ENCODE data around the gene DOCK3.

Gene DOCK3

DNA sequence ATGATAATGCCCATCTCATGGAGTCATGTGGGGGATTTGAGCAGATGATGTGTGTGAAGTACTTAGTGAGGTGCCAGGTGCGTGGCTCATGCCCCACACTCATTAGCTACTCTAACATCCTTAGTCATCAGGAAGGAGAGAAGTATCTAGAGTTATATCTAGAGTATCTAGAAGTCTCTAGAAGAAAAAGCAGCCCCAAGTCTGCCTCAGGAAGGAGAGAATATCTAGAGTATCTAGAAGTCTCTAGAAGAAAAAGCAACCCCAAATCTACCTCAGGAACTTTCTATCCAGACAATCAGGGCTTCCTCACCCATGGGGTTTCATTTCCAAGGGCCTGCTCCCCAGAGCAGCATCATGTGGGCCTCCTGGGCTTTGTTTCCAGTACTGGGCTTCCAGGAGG, 24.7 kb upstream of the DOCK3 start:
- no peak for DNase-seq (ENCODE audit: low read depth)
- no peak overlapping the region for H3K4me3 ChIP-seq (ENCODE audit: control insufficient read depth, low read depth, low read length)
- TF ChIP-seq CTCF (IDR thresholded peaks at IDR 0.05; ENCODE audit: control insufficient read depth, insufficient read depth, low read depth, low read length, missing control alignments), result no peak

GRCh38 chr3:50651445-50651844, 23.3 kb upstream of the DOCK3 start:
- no peak overlapping the region for H3K4me3 ChIP-seq (ENCODE audit: control insufficient read depth, low read depth, low read length)
- no peak for DNase-seq (ENCODE audit: low read depth)
- TF ChIP-seq CTCF (IDR thresholded peaks at IDR 0.05; ENCODE audit: control insufficient read depth, insufficient read depth, low read depth, low read length, missing control alignments), result no peak

DNA sequence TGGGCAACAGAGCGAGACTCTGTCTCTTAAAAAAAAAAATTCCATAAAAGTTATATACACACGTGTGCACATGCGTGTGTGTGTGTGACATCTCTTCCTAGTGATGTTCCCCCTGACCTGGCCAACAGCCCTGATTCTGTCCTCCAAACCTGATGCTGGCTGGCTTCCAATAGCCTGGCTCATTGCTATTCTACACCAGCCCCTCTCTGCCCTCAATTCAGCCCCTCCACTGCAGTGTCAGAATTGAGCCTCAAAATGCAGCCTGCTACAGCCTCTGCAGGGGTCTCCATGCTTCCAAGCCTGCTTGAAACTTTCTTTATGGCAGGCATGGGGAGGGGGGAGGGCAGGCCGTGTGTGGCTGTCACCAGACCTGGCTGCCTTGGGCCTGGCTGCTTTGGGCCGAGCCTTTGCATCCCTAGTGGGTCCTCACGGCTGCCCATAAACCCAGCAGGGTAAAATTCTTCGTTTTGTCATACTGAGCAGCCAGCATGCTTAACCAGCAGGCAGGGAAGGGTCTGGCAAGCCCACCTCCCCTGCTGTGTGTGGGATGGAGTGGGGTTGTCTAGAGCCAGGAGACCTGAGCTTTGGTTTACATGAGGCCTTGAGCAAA, 22.7 kb upstream of the DOCK3 start:
- DNase-seq (ENCODE audit: low read depth), result no peak
- no peak for TF ChIP-seq CTCF (IDR thresholded peaks at IDR 0.05; ENCODE audit: control insufficient read depth, insufficient read depth, low read depth, low read length, missing control alignments)
- no peak overlapping the region for H3K4me3 ChIP-seq (ENCODE audit: control insufficient read depth, low read depth, low read length)

DNA sequence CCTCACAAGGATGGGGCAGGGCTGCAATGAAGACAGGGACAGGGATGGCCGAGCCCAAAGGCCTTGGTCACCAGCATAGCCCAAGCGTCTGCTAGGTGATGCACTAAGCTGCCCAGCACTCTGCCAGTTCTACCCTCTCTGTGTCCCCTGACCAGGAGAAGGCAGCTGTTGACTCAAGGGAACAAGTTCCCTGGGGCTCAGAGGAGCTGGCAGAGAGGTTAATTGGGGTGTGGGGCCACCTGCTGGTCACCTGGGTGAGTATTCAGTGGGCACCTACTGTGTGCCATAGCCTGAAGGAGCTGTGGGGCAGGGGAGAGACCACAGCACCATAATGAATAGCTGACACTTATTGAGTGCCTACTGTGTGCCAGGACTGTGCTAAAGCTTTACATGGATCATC, 22.0 kb upstream of the DOCK3 start:
- no peak overlapping the region for H3K4me3 ChIP-seq (ENCODE audit: control insufficient read depth, low read depth, low read length)
- DNase-seq (ENCODE audit: low read depth), result no peak
- TF ChIP-seq CTCF (IDR thresholded peaks at IDR 0.05; ENCODE audit: control insufficient read depth, insufficient read depth, low read depth, low read length, missing control alignments), result peak; percentile 35

DNA sequence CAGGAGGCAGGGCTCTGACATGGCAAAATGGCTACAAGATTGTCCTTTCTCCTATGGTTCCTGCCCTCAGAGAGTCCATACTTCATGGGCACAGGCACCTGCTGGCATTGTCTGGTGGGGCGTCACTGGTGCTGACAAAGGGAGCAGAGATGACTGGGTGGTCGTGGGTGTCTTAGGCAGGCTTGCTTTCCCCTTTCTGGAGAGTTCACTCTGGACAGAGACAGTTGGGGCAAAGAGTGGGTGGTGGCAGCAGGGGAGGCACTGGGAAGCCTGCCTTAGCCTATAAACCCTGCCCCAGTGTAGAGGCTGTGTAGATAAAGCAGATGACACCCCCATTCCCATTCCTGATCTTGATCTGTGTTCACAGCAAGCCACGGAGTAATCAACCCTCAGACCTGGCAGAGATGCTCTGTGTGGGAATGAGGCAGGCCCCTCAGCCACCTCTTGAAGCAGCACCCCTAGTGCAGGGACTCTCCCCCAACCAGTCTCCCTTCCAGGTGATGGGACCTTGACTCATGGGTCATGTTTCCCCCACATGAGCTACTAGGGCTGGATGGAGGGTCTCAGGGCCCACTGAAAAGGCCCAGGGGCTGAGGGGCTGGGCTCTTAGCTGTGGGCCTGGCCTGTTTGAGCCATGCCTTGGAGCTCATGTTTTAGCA, 20.7 kb upstream of the DOCK3 start:
- no peak for DNase-seq (ENCODE audit: low read depth)
- H3K4me3 ChIP-seq (ENCODE audit: control insufficient read depth, low read depth, low read length), result no peak overlapping the region
- no peak for TF ChIP-seq CTCF (IDR thresholded peaks at IDR 0.05; ENCODE audit: control insufficient read depth, insufficient read depth, low read depth, low read length, missing control alignments)

DNA sequence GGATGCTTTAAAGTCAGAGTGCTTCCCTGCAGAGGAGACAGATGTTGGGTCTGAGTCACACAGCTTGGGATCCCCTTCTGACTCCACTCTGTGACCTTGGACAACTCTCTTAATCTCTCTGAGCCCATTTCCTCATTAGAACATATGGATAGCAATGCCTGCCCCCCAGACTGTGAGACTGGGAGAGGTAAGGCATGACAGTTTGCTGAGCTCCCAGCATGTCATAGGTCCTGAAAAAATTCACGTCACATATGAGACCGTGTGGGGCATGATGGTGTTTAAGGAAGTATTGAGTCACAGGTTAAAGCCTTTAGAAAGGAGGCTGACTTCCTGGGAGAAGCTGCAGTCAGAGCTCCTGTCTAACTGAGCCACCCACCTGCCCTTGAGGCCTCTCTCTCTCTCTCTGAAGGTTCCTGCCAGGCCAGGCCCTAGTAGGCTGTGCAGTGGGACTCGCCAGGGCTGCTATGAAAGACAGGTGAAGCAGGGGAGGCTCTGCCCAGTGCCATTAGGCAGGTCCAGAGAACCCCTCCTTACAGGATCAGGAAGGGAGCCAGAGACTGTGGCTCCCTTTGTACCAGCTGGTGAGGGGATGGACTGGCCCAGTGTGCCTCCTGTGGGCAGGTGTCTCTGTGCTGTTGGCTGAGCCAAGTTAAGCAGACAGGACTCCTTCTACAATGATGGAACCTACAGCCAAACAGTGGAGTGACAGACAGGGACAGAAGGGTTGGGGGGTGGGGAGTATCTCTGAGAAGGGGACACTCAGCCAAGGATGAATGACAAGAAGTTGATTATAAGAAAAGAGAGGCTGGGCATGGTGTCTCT, 19.5 kb upstream of the DOCK3 start:
- DNase-seq (ENCODE audit: low read depth), result no peak
- no peak overlapping the region for H3K4me3 ChIP-seq (ENCODE audit: control insufficient read depth, low read depth, low read length)
- no peak for TF ChIP-seq CTCF (IDR thresholded peaks at IDR 0.05; ENCODE audit: control insufficient read depth, insufficient read depth, low read depth, low read length, missing control alignments)

Data from AG09309 (cell line).